ENCODE data around the gene PLP2.

PLP2 gene

GRCh38 chrX:49206543-49206942, 34.8 kb downstream of the PLP2 start:
- no peaks in the 10 kb centered on the region for H3K36me3 ChIP-seq (ENCODE audit: control insufficient read depth in 4 of 4, insufficient read depth in 4 of 4, low read length in 3 of 4)
- no peak for DNase-seq
- no peak overlapping the region for H3K4me3 ChIP-seq (ENCODE audit: control insufficient read depth in 1 of 7, extremely low read depth in 1 of 7, insufficient read depth in 4 of 7, low read depth in 2 of 7, low read length in 6 of 7)
- WGBS (ENCODE audit: insufficient coverage): 81% methylated on average over 7 of the region's 8 CpGs
- peaks cover 0 to 3% (median 1%) of the 10 kb centered on the region in 4 experiments for H3K4me1 ChIP-seq (ENCODE audit: control extremely low read depth in 1 of 4, control insufficient read depth in 4 of 4, insufficient read depth in 4 of 4, low read length in 3 of 4)
- ChIA-PET CTCF (no interaction called here), POLR2A (no interaction called here)
- H3K9me3 ChIP-seq (ENCODE audit: control extremely low read depth in 1 of 5, control insufficient read depth in 4 of 5, insufficient read depth in 2 of 5, low read depth in 1 of 5, low read length in 4 of 5): no peaks in the 10 kb centered on the region
- H3K27me3 ChIP-seq (replicated peaks in 2 of 5; ENCODE audit: control insufficient read depth in 4 of 5, insufficient read depth in 5 of 5, low read length in 4 of 5): peaks cover 0 to 4% (median 0%) of the 10 kb centered on the region in 5 experiments
- H3K27ac ChIP-seq (ENCODE audit: insufficient read depth in 1 of 2, low read depth in 1 of 2, low read length in 2 of 2, poor library complexity in 1 of 2, severe bottlenecking in 2 of 2): no peak overlapping the region

- H3K4me3 ChIP-seq (ENCODE audit: control insufficient read depth in 1 of 7, extremely low read depth in 1 of 7, insufficient read depth in 4 of 7, low read depth in 2 of 7, low read length in 6 of 7): no peak overlapping the region
- no peaks in the 10 kb centered on the region for H3K36me3 ChIP-seq (ENCODE audit: control insufficient read depth in 4 of 4, insufficient read depth in 4 of 4, low read length in 3 of 4)
- peaks cover 0 to 3% (median 1%) of the 10 kb centered on the region in 4 experiments for H3K4me1 ChIP-seq (ENCODE audit: control extremely low read depth in 1 of 4, control insufficient read depth in 4 of 4, insufficient read depth in 4 of 4, low read length in 3 of 4)
- no peak for DNase-seq
- ChIA-PET CTCF (interaction anchor here (2.2 kb wide), 1 partner anchor 16 kb away, joined by 6 read pairs; no protein-coding TSS in a partner anchor), POLR2A (no interaction called here)
- 84% methylated on average over 5 of the region's 5 CpGs for WGBS (ENCODE audit: insufficient coverage)
- no peaks in the 10 kb centered on the region for H3K9me3 ChIP-seq (ENCODE audit: control extremely low read depth in 1 of 5, control insufficient read depth in 4 of 5, insufficient read depth in 2 of 5, low read depth in 1 of 5, low read length in 4 of 5)
- no peak overlapping the region for H3K27ac ChIP-seq (ENCODE audit: insufficient read depth in 1 of 2, low read depth in 1 of 2, low read length in 2 of 2, poor library complexity in 1 of 2, severe bottlenecking in 2 of 2)
- peaks cover 0 to 4% (median 0%) of the 10 kb centered on the region in 5 experiments for H3K27me3 ChIP-seq (replicated peaks in 2 of 5; ENCODE audit: control insufficient read depth in 4 of 5, insufficient read depth in 5 of 5, low read length in 4 of 5)
These were observed 36.7 kb downstream of the PLP2 start for GRCh38 chrX:49208399-49208798.

GRCh38 chrX:49209434-49210251, 37.9 kb downstream of the PLP2 start:
- peak; percentile 43 to 77 (median 73) for DNase-seq
- H3K27me3 ChIP-seq (replicated peaks in 2 of 5; ENCODE audit: control insufficient read depth in 4 of 5, insufficient read depth in 5 of 5, low read length in 4 of 5): peaks cover 0 to 4% (median 0%) of the 10 kb centered on the region in 5 experiments
- H3K4me1 ChIP-seq (ENCODE audit: control extremely low read depth in 1 of 4, control insufficient read depth in 4 of 4, insufficient read depth in 4 of 4, low read length in 3 of 4): peaks cover 0 to 3% (median 1%) of the 10 kb centered on the region in 4 experiments
- H3K27ac ChIP-seq (ENCODE audit: insufficient read depth in 1 of 2, low read depth in 1 of 2, low read length in 2 of 2, poor library complexity in 1 of 2, severe bottlenecking in 2 of 2): no peak overlapping the region
- ChIA-PET POLR2A (no interaction called here), CTCF (interaction anchor here (1.4 to 2.2 kb wide), 2 partner anchors 17 to 20 kb away, joined by 3 to 6 read pairs; no protein-coding TSS in a partner anchor)
- no peaks in the 10 kb centered on the region for H3K36me3 ChIP-seq (ENCODE audit: control insufficient read depth in 4 of 4, insufficient read depth in 4 of 4, low read length in 3 of 4)
- WGBS (ENCODE audit: insufficient coverage): 61% methylated on average over 23 of the region's 28 CpGs
- H3K9me3 ChIP-seq (ENCODE audit: control extremely low read depth in 1 of 5, control insufficient read depth in 4 of 5, insufficient read depth in 2 of 5, low read depth in 1 of 5, low read length in 4 of 5): no peaks in the 10 kb centered on the region
- H3K4me3 ChIP-seq (ENCODE audit: control insufficient read depth in 1 of 7, extremely low read depth in 1 of 7, insufficient read depth in 4 of 7, low read depth in 2 of 7, low read length in 6 of 7): peak overlapping the region in 3 of 7 experiments; percentile 32 to 62 (median 42)

- CTCF ChIA-PET: interaction anchor here (1.4 kb wide), 1 partner anchor 20 kb away, joined by 3 read pairs; no protein-coding TSS in a partner anchor
- POLR2A ChIA-PET: no interaction called here
- H3K9me3 ChIP-seq (ENCODE audit: control extremely low read depth in 1 of 5, control insufficient read depth in 4 of 5, insufficient read depth in 2 of 5, low read depth in 1 of 5, low read length in 4 of 5): no peaks in the 10 kb centered on the region
- no peak overlapping the region for H3K4me3 ChIP-seq (ENCODE audit: control insufficient read depth in 1 of 7, extremely low read depth in 1 of 7, insufficient read depth in 4 of 7, low read depth in 2 of 7, low read length in 6 of 7)
- H3K27ac ChIP-seq (ENCODE audit: insufficient read depth in 1 of 2, low read depth in 1 of 2, low read length in 2 of 2, poor library complexity in 1 of 2, severe bottlenecking in 2 of 2): no peak overlapping the region
- peaks cover 0 to 3% (median 1%) of the 10 kb centered on the region in 4 experiments for H3K4me1 ChIP-seq (ENCODE audit: control extremely low read depth in 1 of 4, control insufficient read depth in 4 of 4, insufficient read depth in 4 of 4, low read length in 3 of 4)
- no peak for DNase-seq
- H3K36me3 ChIP-seq (ENCODE audit: control insufficient read depth in 4 of 4, insufficient read depth in 4 of 4, low read length in 3 of 4): no peaks in the 10 kb centered on the region
- WGBS (ENCODE audit: insufficient coverage): 86% methylated on average over 4 of the region's 8 CpGs
- H3K27me3 ChIP-seq (replicated peaks in 2 of 5; ENCODE audit: control insufficient read depth in 4 of 5, insufficient read depth in 5 of 5, low read length in 4 of 5): peaks cover 0 to 1% (median 0%) of the 10 kb centered on the region in 5 experiments
These were observed 38.7 kb downstream of the PLP2 start for GRCh38 chrX:49210406-49210805.

GRCh38 chrX:49211074-49211473, 39.4 kb downstream of the PLP2 start:
- ChIA-PET POLR2A (no interaction called here), CTCF (no interaction called here)
- no peaks in the 10 kb centered on the region for H3K36me3 ChIP-seq (ENCODE audit: control insufficient read depth in 4 of 4, insufficient read depth in 4 of 4, low read length in 3 of 4)
- no peaks in the 10 kb centered on the region for H3K9me3 ChIP-seq (ENCODE audit: control extremely low read depth in 1 of 5, control insufficient read depth in 4 of 5, insufficient read depth in 2 of 5, low read depth in 1 of 5, low read length in 4 of 5)
- no peak overlapping the region for H3K27ac ChIP-seq (ENCODE audit: insufficient read depth in 1 of 2, low read depth in 1 of 2, low read length in 2 of 2, poor library complexity in 1 of 2, severe bottlenecking in 2 of 2)
- H3K4me3 ChIP-seq (ENCODE audit: control insufficient read depth in 1 of 7, extremely low read depth in 1 of 7, insufficient read depth in 4 of 7, low read depth in 2 of 7, low read length in 6 of 7): no peak overlapping the region
- 91% methylated on average over 4 of the region's 9 CpGs for WGBS (ENCODE audit: insufficient coverage)
- DNase-seq: no peak
- no peaks in the 10 kb centered on the region for H3K27me3 ChIP-seq (replicated peaks in 2 of 5; ENCODE audit: control insufficient read depth in 4 of 5, insufficient read depth in 5 of 5, low read length in 4 of 5)
- peaks cover 0 to 3% (median 1%) of the 10 kb centered on the region in 4 experiments for H3K4me1 ChIP-seq (ENCODE audit: control extremely low read depth in 1 of 4, control insufficient read depth in 4 of 4, insufficient read depth in 4 of 4, low read length in 3 of 4)

- ChIA-PET CTCF (no interaction called here), POLR2A (no interaction called here)
- DNase-seq: no peak
- Histone ChIP-seq H3K27ac (ENCODE audit: insufficient read depth in 1 of 2, low read depth in 1 of 2, low read length in 2 of 2, poor library complexity in 1 of 2, severe bottlenecking in 2 of 2) (no peak overlapping the region), H3K36me3 (ENCODE audit: control insufficient read depth in 4 of 4, insufficient read depth in 4 of 4, low read length in 3 of 4) (no peaks in the 10 kb centered on the region), H3K27me3 (replicated peaks in 2 of 5; ENCODE audit: control insufficient read depth in 4 of 5, insufficient read depth in 5 of 5, low read length in 4 of 5) (no peaks in the 10 kb centered on the region), H3K4me1 (ENCODE audit: control extremely low read depth in 1 of 4, control insufficient read depth in 4 of 4, insufficient read depth in 4 of 4, low read length in 3 of 4) (peaks cover 0 to 3% (median 1%) of the 10 kb centered on the region in 4 experiments), H3K4me3 (ENCODE audit: control insufficient read depth in 1 of 7, extremely low read depth in 1 of 7, insufficient read depth in 4 of 7, low read depth in 2 of 7, low read length in 6 of 7) (no peak overlapping the region), H3K9me3 (ENCODE audit: control extremely low read depth in 1 of 5, control insufficient read depth in 4 of 5, insufficient read depth in 2 of 5, low read depth in 1 of 5, low read length in 4 of 5) (no peaks in the 10 kb centered on the region)
- 83% methylated on average over 2 of the region's 2 CpGs for WGBS (ENCODE audit: insufficient coverage)
These were observed 40.5 kb downstream of the PLP2 start for GRCh38 chrX:49212209-49212608.

GRCh38 chrX:49212861-49213260, 41.2 kb downstream of the PLP2 start:
- H3K36me3 ChIP-seq (ENCODE audit: control insufficient read depth in 4 of 4, insufficient read depth in 4 of 4, low read length in 3 of 4): no peaks in the 10 kb centered on the region
- ChIA-PET POLR2A (no interaction called here), CTCF (no interaction called here)
- 50% methylated on average over 1 of the region's 1 CpG for WGBS (ENCODE audit: insufficient coverage)
- no peak overlapping the region for H3K27ac ChIP-seq (ENCODE audit: insufficient read depth in 1 of 2, low read depth in 1 of 2, low read length in 2 of 2, poor library complexity in 1 of 2, severe bottlenecking in 2 of 2)
- H3K4me1 ChIP-seq (ENCODE audit: control extremely low read depth in 1 of 4, control insufficient read depth in 4 of 4, insufficient read depth in 4 of 4, low read length in 3 of 4): peaks cover 0 to 3% (median 1%) of the 10 kb centered on the region in 4 experiments
- no peaks in the 10 kb centered on the region for H3K9me3 ChIP-seq (ENCODE audit: control extremely low read depth in 1 of 5, control insufficient read depth in 4 of 5, insufficient read depth in 2 of 5, low read depth in 1 of 5, low read length in 4 of 5)
- H3K4me3 ChIP-seq (ENCODE audit: control insufficient read depth in 1 of 7, extremely low read depth in 1 of 7, insufficient read depth in 4 of 7, low read depth in 2 of 7, low read length in 6 of 7): no peak overlapping the region
- no peaks in the 10 kb centered on the region for H3K27me3 ChIP-seq (replicated peaks in 2 of 5; ENCODE audit: control insufficient read depth in 4 of 5, insufficient read depth in 5 of 5, low read length in 4 of 5)
- DNase-seq: no peak

All from common myeloid progenitor, CD34-positive (primary cell).